ENCODE results near the gene CNTNAP2.

Gene CNTNAP2

GRCh38 chr7:148155000-148155399 lies 2038.4 kb downstream of the CNTNAP2 start:
- TF ChIP-seq POLR2A (IDR thresholded peaks at IDR 0.05; ENCODE audit: low read length), result no peak
- TF ChIP-seq GATA1 (IDR thresholded peaks at IDR 0.05; ENCODE audit: low read depth, low read length), result no peak
- DNase-seq, result no peak

GRCh38 chr7:148155826-148156225 lies 2039.2 kb downstream of the CNTNAP2 start:
- TF ChIP-seq POLR2A (IDR thresholded peaks at IDR 0.05; ENCODE audit: low read length), result no peak
- no peak for DNase-seq

- no peak for TF ChIP-seq GATA1 (IDR thresholded peaks at IDR 0.05; ENCODE audit: low read depth, low read length)
- no peak for TF ChIP-seq POLR2A (IDR thresholded peaks at IDR 0.05; ENCODE audit: low read length)
- DNase-seq, result no peak
Measured at GRCh38 chr7:148156233-148156632, 2039.6 kb downstream of the CNTNAP2 start.

- no peak for DNase-seq
- TF ChIP-seq POLR2A (IDR thresholded peaks at IDR 0.05; ENCODE audit: low read length), result no peak
- no peak for TF ChIP-seq GATA1 (IDR thresholded peaks at IDR 0.05; ENCODE audit: low read depth, low read length)
Measured at GRCh38 chr7:148159331-148159730, 2042.7 kb downstream of the CNTNAP2 start.

- TF ChIP-seq GATA1 (IDR thresholded peaks at IDR 0.05; ENCODE audit: low read depth, low read length) (no peak), POLR2A (IDR thresholded peaks at IDR 0.05; ENCODE audit: low read length) (no peak)
- no peak for DNase-seq
Measured at GRCh38 chr7:148161776-148162175, 2045.2 kb downstream of the CNTNAP2 start.

GRCh38 chr7:148162808-148163207 lies 2046.2 kb downstream of the CNTNAP2 start:
- DNase-seq, result no peak
- TF ChIP-seq GATA1 (IDR thresholded peaks at IDR 0.05; ENCODE audit: low read depth, low read length) (no peak), POLR2A (IDR thresholded peaks at IDR 0.05; ENCODE audit: low read length) (no peak)

- no peak for DNase-seq
Measured at GRCh38 chr7:148163246-148163645, 2046.6 kb downstream of the CNTNAP2 start.

GRCh38 chr7:148172920-148173319 lies 2056.3 kb downstream of the CNTNAP2 start:
- DNase-seq, result no peak
- TF ChIP-seq POLR2A (IDR thresholded peaks at IDR 0.05; ENCODE audit: low read length), result no peak
- no peak for TF ChIP-seq GATA1 (IDR thresholded peaks at IDR 0.05; ENCODE audit: low read depth, low read length)

More at GRCh38 chr7:148163246-148163645, 2046.6 kb downstream of the CNTNAP2 start:
- no peak for TF ChIP-seq GATA1 (IDR thresholded peaks at IDR 0.05; ENCODE audit: low read depth, low read length)
- TF ChIP-seq POLR2A (IDR thresholded peaks at IDR 0.05; ENCODE audit: low read length), result no peak

- no peak for DNase-seq
- no peak for TF ChIP-seq GATA1 (IDR thresholded peaks at IDR 0.05; ENCODE audit: low read depth, low read length)
- TF ChIP-seq POLR2A (IDR thresholded peaks at IDR 0.05; ENCODE audit: low read length), result no peak
Measured at GRCh38 chr7:148173369-148173768, 2056.8 kb downstream of the CNTNAP2 start.

GRCh38 chr7:148174376-148174775 lies 2057.8 kb downstream of the CNTNAP2 start:
- DNase-seq, result no peak
- no peak for TF ChIP-seq GATA1 (IDR thresholded peaks at IDR 0.05; ENCODE audit: low read depth, low read length)

GRCh38 chr7:148175512-148175911 lies 2058.9 kb downstream of the CNTNAP2 start:
- no peak for TF ChIP-seq POLR2A (IDR thresholded peaks at IDR 0.05; ENCODE audit: low read length)
- no peak for TF ChIP-seq GATA1 (IDR thresholded peaks at IDR 0.05; ENCODE audit: low read depth, low read length)
- no peak for DNase-seq

GRCh38 chr7:148177972-148178371 lies 2061.4 kb downstream of the CNTNAP2 start:
- no peak for DNase-seq
- TF ChIP-seq GATA1 (IDR thresholded peaks at IDR 0.05; ENCODE audit: low read depth, low read length) (no peak), POLR2A (IDR thresholded peaks at IDR 0.05; ENCODE audit: low read length) (no peak)

- TF ChIP-seq POLR2A (IDR thresholded peaks at IDR 0.05; ENCODE audit: low read length) (no peak), GATA1 (IDR thresholded peaks at IDR 0.05; ENCODE audit: low read depth, low read length) (no peak)
- no peak for DNase-seq
Measured at GRCh38 chr7:148180075-148180474, 2063.5 kb downstream of the CNTNAP2 start.

- no peak for DNase-seq
- TF ChIP-seq POLR2A (IDR thresholded peaks at IDR 0.05; ENCODE audit: low read length), result no peak
- TF ChIP-seq GATA1 (IDR thresholded peaks at IDR 0.05; ENCODE audit: low read depth, low read length), result no peak
Measured at GRCh38 chr7:148182264-148182663, 2065.7 kb downstream of the CNTNAP2 start.

GRCh38 chr7:148185041-148185440 lies 2068.4 kb downstream of the CNTNAP2 start:
- no peak for DNase-seq
- TF ChIP-seq POLR2A (IDR thresholded peaks at IDR 0.05; ENCODE audit: low read length) (no peak), GATA1 (IDR thresholded peaks at IDR 0.05; ENCODE audit: low read depth, low read length) (no peak)

GRCh38 chr7:148187471-148187870 lies 2070.9 kb downstream of the CNTNAP2 start:
- DNase-seq, result no peak
- TF ChIP-seq POLR2A (IDR thresholded peaks at IDR 0.05; ENCODE audit: low read length) (no peak), GATA1 (IDR thresholded peaks at IDR 0.05; ENCODE audit: low read depth, low read length) (no peak)
